Neural cell (in vitro differentiated cells): Measurements from ENCODE around the gene RSPH9.

Source experiments
- CTCF ChIP-seq: fragments of 450-650 bp; IDR thresholded peaks from 2 replicates; pipeline ENCODE4 v1.5.1; 2014; ENCODE audit warnings: antibody characterized with exemption, mild to moderate bottlenecking, moderate library complexity; ENCODE audit not compliant: poor library complexity, severe bottlenecking
- EP300 ChIP-seq: fragments of 450-650 bp; conservative IDR thresholded peaks from 2 replicates; pipeline ENCODE4 v1.6.1; 2014; ENCODE audit warnings: antibody characterized with exemption, mild to moderate bottlenecking, moderate library complexity; ENCODE audit not compliant: poor library complexity, severe bottlenecking
- RAD21 ChIP-seq: fragments of 450-650 bp; conservative IDR thresholded peaks from 2 replicates; pipeline ENCODE4 v1.6.1; 2014; ENCODE audit warnings: antibody characterized with exemption, mild to moderate bottlenecking, moderate library complexity
- REST ChIP-seq: IDR thresholded peaks from 2 replicates; pipeline ENCODE4 v1.6.1; 2012; ENCODE audit warnings: borderline replicate concordance

GRCh38 chr6:43715056-43715788, 70.4 kb downstream of the RSPH9 start:
- TF ChIP-seq EP300 (no peak), CTCF (no peak), RAD21 (no peak), REST (no peak)
